Subcutaneous adipose tissue (tissue), 4 donors: Measurements from ENCODE around the gene SAP30L. TPM values are rescaled to one million over a fixed set of nuclear protein-coding genes. Genes with fewer than 3 reads are reported as not detected.

Experiments
- total RNA-seq, 4 donors: library from RNA; depleted of rRNA; stranded (reverse); fragments of >200 nt; gene quantifications; one replicate each; pipeline ENCODE4 v1.1.0, GENCODE V29; 2016
- TF ChIP-seq, protein P1 (sequence below): fragments of 450-650 bp; IDR thresholded peaks from one replicate; pipeline ENCODE4 v1.5.1; 2016; ENCODE audit warnings: low read depth, mild to moderate bottlenecking, control low read depth, antibody characterized with exemption, moderate library complexity

The SAP30L gene
- total RNA-seq, 4 donors from 2014 or later, result 22.2 to 43.6 (median 27.6) TPM

DNA sequence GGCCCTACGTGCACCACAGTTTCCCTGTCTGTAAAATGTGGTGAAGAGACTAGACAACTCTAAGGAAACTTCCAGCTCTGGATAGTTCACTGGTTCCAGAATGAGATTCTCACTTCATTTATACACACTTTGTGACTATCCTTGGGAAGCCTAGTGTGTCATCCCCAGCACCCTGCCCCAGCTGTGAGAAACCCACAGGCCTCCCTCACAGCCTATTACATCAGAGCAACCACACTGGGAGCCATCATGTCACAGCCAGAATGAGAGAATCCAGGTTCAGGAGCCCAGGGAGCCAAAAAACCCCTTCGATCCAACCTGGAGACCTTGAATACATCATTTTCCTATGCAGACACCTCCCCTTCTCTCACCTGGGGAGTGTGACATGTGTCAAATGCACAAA lies 53.2 kb downstream of the SAP30L start:
- TF ChIP-seq, protein P1, sequence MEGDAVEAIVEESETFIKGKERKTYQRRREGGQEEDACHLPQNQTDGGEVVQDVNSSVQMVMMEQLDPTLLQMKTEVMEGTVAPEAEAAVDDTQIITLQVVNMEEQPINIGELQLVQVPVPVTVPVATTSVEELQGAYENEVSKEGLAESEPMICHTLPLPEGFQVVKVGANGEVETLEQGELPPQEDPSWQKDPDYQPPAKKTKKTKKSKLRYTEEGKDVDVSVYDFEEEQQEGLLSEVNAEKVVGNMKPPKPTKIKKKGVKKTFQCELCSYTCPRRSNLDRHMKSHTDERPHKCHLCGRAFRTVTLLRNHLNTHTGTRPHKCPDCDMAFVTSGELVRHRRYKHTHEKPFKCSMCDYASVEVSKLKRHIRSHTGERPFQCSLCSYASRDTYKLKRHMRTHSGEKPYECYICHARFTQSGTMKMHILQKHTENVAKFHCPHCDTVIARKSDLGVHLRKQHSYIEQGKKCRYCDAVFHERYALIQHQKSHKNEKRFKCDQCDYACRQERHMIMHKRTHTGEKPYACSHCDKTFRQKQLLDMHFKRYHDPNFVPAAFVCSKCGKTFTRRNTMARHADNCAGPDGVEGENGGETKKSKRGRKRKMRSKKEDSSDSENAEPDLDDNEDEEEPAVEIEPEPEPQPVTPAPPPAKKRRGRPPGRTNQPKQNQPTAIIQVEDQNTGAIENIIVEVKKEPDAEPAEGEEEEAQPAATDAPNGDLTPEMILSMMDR, result no peak

DNA sequence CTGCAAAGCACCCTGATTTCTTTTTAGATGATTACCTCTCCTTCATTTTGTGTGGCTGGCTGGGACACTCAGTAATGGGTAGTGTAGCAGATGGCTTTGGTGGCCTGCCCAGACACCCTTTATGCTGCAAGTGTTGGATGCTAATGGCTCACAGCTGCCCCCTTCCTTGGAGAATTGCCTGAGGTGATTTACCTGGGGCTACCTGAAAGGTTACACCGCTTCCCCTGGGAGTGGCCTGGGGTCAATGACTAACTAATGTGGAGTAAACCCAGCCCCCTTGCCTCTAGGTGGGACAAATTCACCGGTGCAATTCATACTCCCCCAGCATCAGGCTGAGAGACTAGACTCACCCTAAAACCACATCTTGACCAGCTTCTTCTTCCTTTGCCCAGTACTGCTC lies 55.8 kb downstream of the SAP30L start:
- TF ChIP-seq, protein P1, result no peak

DNA sequence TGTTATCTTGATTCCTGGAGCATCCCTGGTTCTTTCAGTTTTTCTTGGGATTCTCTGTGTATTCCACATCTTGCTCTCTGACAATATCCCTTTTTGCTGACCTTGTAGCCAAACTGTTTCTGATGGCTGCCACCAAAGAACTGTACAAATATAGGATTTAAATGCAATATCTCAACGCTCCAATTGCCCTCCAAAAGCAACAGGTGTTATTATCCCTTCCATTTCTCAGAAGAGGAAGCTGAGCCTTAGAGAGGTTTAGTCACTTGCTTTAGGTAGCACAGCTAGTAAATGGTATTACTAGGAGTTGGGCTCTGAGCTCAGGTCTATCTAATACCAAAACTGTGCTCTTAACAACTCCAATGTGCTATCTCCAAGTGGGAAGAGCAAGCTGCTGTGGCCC lies 56.4 kb downstream of the SAP30L start:
- TF ChIP-seq, protein P1, result no peak

DNA sequence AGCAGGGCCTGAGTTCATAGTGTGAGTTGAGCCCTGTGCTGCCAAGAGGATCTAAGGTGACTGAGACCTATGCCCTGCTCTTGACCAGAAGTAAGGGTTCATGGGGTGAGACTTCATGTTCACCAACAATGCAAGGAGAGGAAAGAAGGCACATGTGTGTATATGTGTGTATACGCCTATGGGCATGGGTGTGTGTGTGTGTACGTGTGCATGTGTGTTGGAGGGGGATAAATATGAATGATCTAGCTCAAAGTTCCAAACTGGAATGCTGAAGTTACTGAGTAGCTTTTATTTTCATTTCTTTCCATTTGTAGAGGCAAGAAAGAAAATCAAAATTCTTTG lies 57.9 kb downstream of the SAP30L start:
- TF ChIP-seq, protein P1, result no peak

GRCh38 chr5:154505567-154505966 lies 59.8 kb downstream of the SAP30L start:
- TF ChIP-seq, protein P1, result no peak

- TF ChIP-seq, protein P1, result no peak
These were observed 60.4 kb downstream of the SAP30L start for GRCh38 chr5:154506049-154506715.

- TF ChIP-seq, protein P1, result no peak
These were observed 60.9 kb downstream of the SAP30L start for GRCh38 chr5:154506716-154507080.
